Left ventricle myocardium superior (tissue), 1 donor: Measurements from ENCODE around the gene MLANA. TPM values are rescaled to one million over a fixed set of nuclear protein-coding genes. Genes with fewer than 3 reads are reported as not detected.

Source experiments
- ATAC-seq: fragments of 200-7000 bp; cut with Tn5 transposase; one replicate; pipeline ENCODE4 v1.9.1; 2020; ENCODE audit warnings: mild to moderate bottlenecking, moderate library complexity
- DNase-seq: peaks from one replicate; pipeline ENCODE4 v3.0.0-alpha.2; 2020
- intact Hi-C: fragments of 100-400 bp; cut with micrococcal nuclease; formaldehyde crosslinking; loops from one replicate; pipeline ENCODE4 v1.11.0; 2022
- total RNA-seq: library from RNA; stranded (reverse); fragmentation: NEBNext Ultra II Directional; extraction: Animal tissue kit (Norgen Biotek cat#: 25700); gene quantifications from one replicate; pipeline ENCODE4 v1.2.1, GENCODE V29; 2021
- donor health status: DM: no; HTN: yes; CAD: no; lungs with severe emphysema.

Gene MLANA
- total RNA-seq, 1 donor from 2014 or later = not detected

DNA sequence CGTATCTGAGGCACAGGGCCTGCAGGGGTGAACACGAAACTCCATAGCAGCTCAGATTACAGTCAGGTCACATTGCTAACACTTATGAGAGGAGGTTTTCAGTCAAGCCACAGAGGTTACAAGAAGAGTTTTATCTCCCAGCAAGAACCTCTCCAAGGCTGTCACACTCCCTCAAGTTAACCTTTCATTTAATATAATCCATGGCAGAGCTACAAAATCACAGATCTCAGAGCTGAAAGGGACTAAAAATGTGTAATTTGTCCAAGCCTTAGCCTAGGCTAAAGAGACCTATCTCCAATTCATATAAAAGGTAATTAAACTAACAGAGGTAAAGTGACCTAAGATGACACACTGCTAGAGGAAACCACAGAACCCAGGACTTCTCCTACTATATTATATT, 57.2 kb downstream of the MLANA start:
- intact Hi-C loops = no loop called here
- peak; percentile 75 for ATAC-seq

DNA sequence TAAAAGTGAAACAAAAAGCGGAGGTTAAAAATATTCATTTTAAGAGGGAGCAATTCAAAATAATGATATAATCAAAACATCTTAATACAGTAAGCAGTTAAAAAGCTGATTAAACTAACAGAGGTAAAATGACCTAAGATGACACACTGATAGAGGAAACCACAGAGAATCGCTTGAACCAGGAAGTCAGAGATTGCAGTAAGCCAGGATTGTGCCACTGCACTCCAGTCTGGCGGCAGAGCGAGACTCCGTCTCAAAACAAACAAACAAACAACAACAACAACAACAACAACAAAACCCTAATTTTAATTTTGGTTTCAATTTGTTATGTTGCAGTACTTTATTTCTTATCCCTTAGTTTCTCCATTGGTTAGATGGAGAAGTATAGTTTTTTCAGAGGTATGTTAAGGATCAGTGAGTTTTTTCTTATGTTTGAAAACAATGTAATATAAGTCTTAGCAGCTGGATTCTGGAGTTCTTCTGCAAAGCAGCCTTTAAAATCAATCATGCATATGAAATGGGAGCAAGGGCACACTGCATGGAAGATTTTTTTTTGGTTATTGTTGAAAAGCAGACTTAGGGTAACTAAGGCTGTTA, 58.5 kb downstream of the MLANA start:
- intact Hi-C loops = no loop called here
- DNase-seq (no peak), ATAC-seq (no peak)

More for the DNA sequence above, 57.2 kb downstream of the MLANA start:
- no peak for DNase-seq

- intact Hi-C loops = no loop called here
- no peak for DNase-seq
- no peak for ATAC-seq
Observed at GRCh38 chr9:5950261-5950660, 59.6 kb downstream of the MLANA start.

DNA sequence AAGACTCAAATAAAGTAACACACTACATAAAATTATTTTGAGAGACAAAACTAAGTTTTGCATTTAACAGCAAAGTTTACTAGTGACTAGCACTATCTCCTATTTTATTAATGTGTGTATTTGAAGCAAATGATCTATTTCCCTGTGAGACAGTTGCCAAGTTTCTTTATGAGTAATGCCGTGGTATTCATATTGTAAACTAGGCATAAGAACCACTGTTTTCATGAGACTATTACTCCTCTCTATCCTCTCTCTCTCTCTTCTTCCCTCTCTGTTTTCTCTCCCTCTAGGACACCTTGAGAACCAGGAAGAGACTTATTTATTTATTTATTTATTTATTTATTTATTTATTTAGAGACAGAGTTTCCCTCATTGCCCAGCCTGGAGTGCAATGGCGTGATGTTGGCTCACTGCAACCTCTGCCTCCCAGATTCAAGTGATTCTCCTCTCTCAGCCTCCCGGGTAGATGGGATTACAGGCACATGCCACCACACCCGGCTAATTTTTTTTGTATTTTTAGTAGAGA, 61.1 kb downstream of the MLANA start:
- ATAC-seq = no peak
- no peak for DNase-seq
- intact Hi-C loops = no loop called here

DNA sequence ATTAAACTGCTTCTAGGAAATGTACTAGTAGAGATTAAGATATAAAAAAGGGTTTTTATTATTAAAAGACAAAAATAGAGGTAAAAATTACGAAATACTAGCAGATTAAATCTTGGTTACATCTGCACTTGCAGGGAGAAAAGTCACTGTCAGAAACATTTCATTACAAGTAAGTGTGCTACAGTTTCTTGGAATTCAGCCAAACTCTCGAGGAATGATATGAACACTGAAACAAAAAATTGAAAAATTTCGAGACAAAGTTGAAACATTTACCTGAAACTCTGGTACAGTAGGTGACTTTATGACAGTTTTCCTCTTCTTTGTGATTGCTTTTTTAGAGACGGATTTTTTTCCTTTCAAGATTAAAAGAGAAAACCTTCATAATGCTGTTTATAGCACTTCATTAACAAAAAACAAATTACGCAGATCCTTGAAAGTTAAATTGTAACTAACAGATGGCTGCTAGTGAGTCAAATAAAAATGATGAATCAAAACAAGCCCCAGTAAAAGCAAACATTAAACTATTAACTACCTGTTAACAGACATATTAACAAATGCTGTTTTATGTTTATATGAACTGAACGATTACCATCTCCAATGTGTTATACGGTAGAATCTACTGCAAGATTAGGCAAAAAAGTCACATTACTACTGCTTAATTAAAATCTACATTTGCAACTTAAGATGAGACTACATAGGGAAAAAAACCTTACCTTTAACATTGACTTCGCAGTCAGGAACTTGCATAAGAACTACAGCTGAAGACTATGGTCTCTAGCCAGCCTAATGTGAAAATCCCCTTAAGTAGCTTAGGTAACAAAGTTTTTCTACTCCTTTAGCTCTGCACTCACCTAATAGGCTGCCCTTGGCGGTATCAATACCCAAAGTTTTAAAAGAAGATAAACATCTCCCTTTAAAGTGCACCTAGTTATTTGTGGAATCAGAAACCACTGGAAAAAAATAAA, 63.3 kb downstream of the MLANA start:
- DNase-seq (no peak), ATAC-seq (no peak)
- intact Hi-C loops = no loop called here

DNA sequence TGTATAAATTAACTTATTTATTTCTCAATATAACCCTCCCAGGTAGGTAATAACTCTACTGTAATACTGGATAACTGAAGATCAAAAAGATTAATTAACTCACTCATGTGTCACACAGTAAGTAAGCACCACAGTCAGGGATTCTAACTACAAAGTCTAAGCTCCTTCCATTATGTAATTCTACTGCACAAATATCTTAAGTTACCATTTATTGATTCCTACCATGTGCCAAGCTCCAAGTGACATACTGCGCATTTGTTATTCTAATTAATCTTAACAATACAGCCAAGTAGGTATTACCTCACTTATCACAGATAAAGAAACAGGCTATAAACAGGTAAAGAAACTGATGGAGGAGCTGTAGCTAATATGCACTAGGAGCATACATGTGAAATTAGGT, 66.5 kb downstream of the MLANA start:
- intact Hi-C loops = no loop called here
- ATAC-seq = no peak
- no peak for DNase-seq

GRCh38 chr9:5958273-5958672, 67.6 kb downstream of the MLANA start:
- no peak for DNase-seq

More at GRCh38 chr9:5958273-5958672, 67.6 kb downstream of the MLANA start:
- intact Hi-C loops = no loop called here
- ATAC-seq = no peak

Other genes with a start within 250 kb of the MLANA start
- 26.3 TPM for gene ERMP1, start 57.8 kb upstream of the MLANA start, total RNA-seq
- 22.6 TPM for gene RANBP6, start 124.7 kb downstream of the MLANA start, total RNA-seq